Stimulated activated effector memory CD8-positive, alpha-beta T cell treated with anti-CD3 and anti-CD28 coated beads, Interleukin-12 subunit alpha, Interleukin-12 subunit beta, amount 100 ng/mL, for 72 hours (primary cell): ENCODE measurements around the gene POU2AF2.
"Not testable (repeated sequence)": the region's sequence is repeated elsewhere in the genome, so short reads cannot be mapped to it uniquely, and the experiment has no call there.

Experiments
- ATAC-seq: fragments of 150-1000 bp; cut with Tn5 transposase; 2 replicates; pipeline ENCODE4 v1.10.0; 2021
- DNase-seq, 2 donors: peaks; one replicate each; pipeline ENCODE4 v3.0.0; 2021 to 2022; ENCODE audit warnings: low spot score in 2 of 2
- H3K27ac Mint-ChIP-seq: one replicate; pipeline ENCODE4 v1.8.0; 2022; ENCODE audit warnings: mild to moderate bottlenecking, mixed read lengths
- H3K36me3 Mint-ChIP-seq: one replicate; pipeline ENCODE4 v1.8.0; 2022; ENCODE audit warnings: mild to moderate bottlenecking, mixed read lengths
- H3K4me1 Mint-ChIP-seq: one replicate; pipeline ENCODE4 v1.8.0; 2022; ENCODE audit warnings: mixed read lengths
- H3K4me3 Mint-ChIP-seq: one replicate; pipeline ENCODE4 v1.8.0; 2022; ENCODE audit warnings: mild to moderate bottlenecking, mixed read lengths
- H3K9me3 Mint-ChIP-seq: one replicate; pipeline ENCODE4 v1.8.0; 2022; ENCODE audit warnings: mixed read lengths

The POU2AF2 gene

DNA sequence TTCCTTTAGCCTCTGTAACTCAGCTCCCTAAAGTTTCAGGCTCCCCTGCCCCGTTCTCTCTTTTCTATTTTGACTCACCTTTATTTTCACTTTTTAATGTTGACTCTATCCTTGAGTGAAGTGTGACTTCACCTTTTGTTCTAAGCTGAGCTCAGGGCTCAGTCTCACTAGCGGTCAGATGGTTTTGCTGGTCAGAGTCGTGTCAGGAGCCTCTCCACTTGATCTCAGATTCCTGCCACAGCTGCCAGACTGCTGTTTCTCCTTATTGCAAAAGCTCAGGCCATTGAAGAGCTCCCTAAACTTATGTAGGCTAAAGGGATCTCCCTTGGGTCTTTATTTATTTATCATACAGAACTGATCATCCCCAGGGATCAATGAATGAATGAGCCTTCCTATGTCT lies 13.7 kb upstream of the POU2AF2 start:
- no peak for ATAC-seq
- no peak overlapping the region for H3K4me3 Mint-ChIP-seq

GRCh38 chr11:111236383-111236782 lies 9.1 kb upstream of the POU2AF2 start:
- no peaks in the 10 kb centered on the region for H3K9me3 Mint-ChIP-seq
- no peaks in the 10 kb centered on the region for H3K4me1 Mint-ChIP-seq
- no peaks in the 10 kb centered on the region for H3K36me3 Mint-ChIP-seq

More for the DNA sequence above, 13.7 kb upstream of the POU2AF2 start:
- Mint-ChIP-seq H3K36me3 (no peaks in the 10 kb centered on the region), H3K9me3 (no peaks in the 10 kb centered on the region), H3K27ac (no peak overlapping the region), H3K4me1 (peaks cover 7% of the 10 kb centered on the region)
- no peak for DNase-seq

DNA sequence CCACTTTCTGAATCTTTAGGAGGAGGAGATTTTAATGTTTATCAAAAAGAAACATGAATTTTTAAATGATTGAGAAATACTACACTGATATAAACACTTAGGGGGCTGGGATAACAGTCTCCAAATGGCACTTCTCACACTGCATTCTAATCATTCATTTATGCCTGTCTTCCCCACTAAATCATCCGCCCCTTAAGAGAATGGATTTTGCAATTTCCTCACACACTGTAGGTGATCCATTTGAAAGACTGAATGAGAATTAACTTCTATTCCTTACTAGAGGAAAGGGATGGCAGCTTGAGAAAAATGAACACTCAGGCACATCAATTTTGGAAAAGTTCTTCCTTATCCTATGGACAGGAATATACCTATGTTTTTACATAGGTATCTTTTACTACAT lies 7.6 kb upstream of the POU2AF2 start:
- no peak for DNase-seq
- H3K4me1 Mint-ChIP-seq, result no peaks in the 10 kb centered on the region
- ATAC-seq, result no peak
- H3K36me3 Mint-ChIP-seq, result no peaks in the 10 kb centered on the region
- no peak overlapping the region for H3K4me3 Mint-ChIP-seq
- H3K27ac Mint-ChIP-seq, result no peak overlapping the region
- no peaks in the 10 kb centered on the region for H3K9me3 Mint-ChIP-seq

More at GRCh38 chr11:111236383-111236782, 9.1 kb upstream of the POU2AF2 start:
- no peak overlapping the region for H3K27ac Mint-ChIP-seq
- H3K4me3 Mint-ChIP-seq, result no peak overlapping the region
- no peak for DNase-seq
- ATAC-seq, result no peak

DNA sequence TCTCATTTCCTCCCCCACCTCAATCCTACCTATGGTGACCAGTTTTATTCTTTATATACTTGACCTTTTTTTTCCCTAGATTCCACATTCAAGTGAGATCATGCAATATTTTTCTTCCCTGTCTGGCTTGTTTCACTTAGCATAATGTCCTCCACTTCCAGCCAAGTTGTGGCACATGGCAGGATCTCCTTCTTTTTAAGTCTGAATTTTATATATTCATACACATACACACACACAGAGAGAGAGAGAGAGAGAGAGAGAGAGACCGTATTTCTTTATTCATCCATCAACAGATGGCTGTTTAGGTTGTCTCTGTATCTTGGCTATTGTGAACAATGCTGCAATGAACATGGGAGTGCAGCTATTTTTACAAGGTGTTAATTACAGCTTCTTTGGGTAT lies 1.4 kb downstream of the POU2AF2 start:
- ATAC-seq (no peak), DNase-seq (no peak)
- Mint-ChIP-seq H3K36me3 (no peaks in the 10 kb centered on the region), H3K27ac (no peak overlapping the region), H3K4me3 (no peak overlapping the region), H3K9me3 (no peaks in the 10 kb centered on the region), H3K4me1 (no peaks in the 10 kb centered on the region)

- ATAC-seq (no peak), DNase-seq (no peak)
- Mint-ChIP-seq H3K4me3 (no peak overlapping the region), H3K27ac (no peak overlapping the region), H3K9me3 (no peaks in the 10 kb centered on the region), H3K4me1 (no peaks in the 10 kb centered on the region), H3K36me3 (no peaks in the 10 kb centered on the region)
These were observed 5.4 kb downstream of the POU2AF2 start for GRCh38 chr11:111250936-111251335.

GRCh38 chr11:111253131-111253530 lies 7.6 kb downstream of the POU2AF2 start:
- H3K4me3 Mint-ChIP-seq, result no peak overlapping the region
- no peaks in the 10 kb centered on the region for H3K36me3 Mint-ChIP-seq
- no peak for DNase-seq
- H3K9me3 Mint-ChIP-seq, result no peaks in the 10 kb centered on the region
- no peak for ATAC-seq
- H3K27ac Mint-ChIP-seq, result no peak overlapping the region
- no peaks in the 10 kb centered on the region for H3K4me1 Mint-ChIP-seq

- ATAC-seq, result no peak
- no peaks in the 10 kb centered on the region for H3K9me3 Mint-ChIP-seq
- no peak overlapping the region for H3K27ac Mint-ChIP-seq
- no peak for DNase-seq
- no peaks in the 10 kb centered on the region for H3K4me1 Mint-ChIP-seq
- no peaks in the 10 kb centered on the region for H3K36me3 Mint-ChIP-seq
- H3K4me3 Mint-ChIP-seq, result no peak overlapping the region
These were observed 8.1 kb downstream of the POU2AF2 start for GRCh38 chr11:111253630-111254029.

DNA sequence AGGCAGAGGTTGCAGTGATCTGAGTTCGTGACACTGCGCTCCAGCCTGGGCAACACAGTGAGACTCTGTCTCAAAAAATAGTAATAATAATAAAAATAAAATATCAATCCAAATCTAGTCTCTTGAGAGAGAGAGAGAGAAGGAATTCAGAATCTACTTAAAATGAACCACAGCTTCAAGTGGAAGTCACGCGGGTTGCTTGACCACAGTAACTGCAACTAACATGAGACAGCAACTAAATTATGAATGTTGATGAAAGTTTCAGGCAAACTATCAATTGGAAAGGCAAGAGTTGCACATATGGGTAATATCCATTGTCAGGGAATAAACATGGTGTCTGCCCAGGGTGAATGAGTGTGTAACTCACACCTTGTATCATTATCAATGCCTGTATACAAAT lies 12.5 kb downstream of the POU2AF2 start:
- H3K27ac Mint-ChIP-seq, result no peak overlapping the region
- H3K36me3 Mint-ChIP-seq, result no peaks in the 10 kb centered on the region
- no peaks in the 10 kb centered on the region for H3K9me3 Mint-ChIP-seq
- no peak overlapping the region for H3K4me3 Mint-ChIP-seq
- no peaks in the 10 kb centered on the region for H3K4me1 Mint-ChIP-seq
- DNase-seq, result no peak
- no peak for ATAC-seq

DNA sequence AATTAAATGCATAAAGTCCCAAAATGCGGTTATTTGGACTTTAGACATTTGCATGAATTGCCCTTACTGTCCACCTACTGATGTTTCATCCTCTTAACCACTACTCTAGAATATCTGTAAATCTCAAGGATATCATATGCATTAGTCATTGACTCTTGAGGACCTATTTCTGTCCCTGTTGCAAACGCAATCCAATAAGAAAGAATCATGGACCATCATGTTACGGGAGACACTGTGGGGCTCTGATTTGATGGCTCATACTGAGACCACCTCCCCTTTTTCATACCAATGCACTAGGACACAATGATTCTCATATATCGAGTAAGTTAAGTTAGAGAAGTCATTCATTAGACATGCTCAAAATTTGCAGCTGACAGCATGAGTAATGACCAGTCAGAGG lies 14.4 kb downstream of the POU2AF2 start:
- H3K27ac Mint-ChIP-seq, result no peak overlapping the region
- no peaks in the 10 kb centered on the region for H3K36me3 Mint-ChIP-seq
- no peaks in the 10 kb centered on the region for H3K4me1 Mint-ChIP-seq
- DNase-seq (no peak), ATAC-seq (no peak)
- H3K4me3 Mint-ChIP-seq, result no peak overlapping the region
- H3K9me3 Mint-ChIP-seq, result no peaks in the 10 kb centered on the region

- no peaks in the 10 kb centered on the region for H3K9me3 Mint-ChIP-seq
- no peak for DNase-seq
- no peak overlapping the region for H3K27ac Mint-ChIP-seq
- H3K4me1 Mint-ChIP-seq, result no peaks in the 10 kb centered on the region
- no peak for ATAC-seq
- no peaks in the 10 kb centered on the region for H3K36me3 Mint-ChIP-seq
- H3K4me3 Mint-ChIP-seq, result no peak overlapping the region
These were observed 15.3 kb downstream of the POU2AF2 start for GRCh38 chr11:111260811-111261210.

DNA sequence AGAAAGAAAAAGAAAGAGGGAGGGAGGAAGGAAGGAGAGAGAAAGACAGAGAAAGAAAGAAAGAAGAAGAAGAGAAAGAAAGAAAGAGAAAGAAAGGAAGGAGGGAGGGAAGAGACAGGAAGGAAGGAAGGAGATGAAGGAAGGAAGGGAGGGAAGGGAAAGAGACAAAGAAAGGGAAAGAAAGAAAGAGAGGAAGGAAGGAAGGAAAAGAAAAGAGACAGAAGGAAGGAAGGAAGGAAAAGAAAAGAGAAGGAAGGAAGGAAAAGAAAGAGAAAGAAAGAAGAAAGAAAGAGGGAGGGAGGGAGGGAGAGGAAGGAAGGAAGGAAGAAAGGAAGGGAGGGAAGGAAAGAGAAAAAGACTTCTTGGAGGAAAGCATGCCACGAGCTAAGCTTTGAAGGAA lies 19.1 kb downstream of the POU2AF2 start:
- DNase-seq (no peak), ATAC-seq (no peak)
- no peak overlapping the region for H3K4me3 Mint-ChIP-seq
- H3K36me3 Mint-ChIP-seq, result no peaks in the 10 kb centered on the region
- H3K27ac Mint-ChIP-seq, result no peak overlapping the region
- H3K4me1 Mint-ChIP-seq, result no peaks in the 10 kb centered on the region
- no peaks in the 10 kb centered on the region for H3K9me3 Mint-ChIP-seq

- Mint-ChIP-seq H3K9me3 (no peaks in the 10 kb centered on the region), H3K36me3 (no peaks in the 10 kb centered on the region), H3K27ac (no peak overlapping the region), H3K4me1 (no peaks in the 10 kb centered on the region), H3K4me3 (no peak overlapping the region)
- DNase-seq (no peak), ATAC-seq (no peak)
These were observed 19.9 kb downstream of the POU2AF2 start for GRCh38 chr11:111265421-111265820.

DNA sequence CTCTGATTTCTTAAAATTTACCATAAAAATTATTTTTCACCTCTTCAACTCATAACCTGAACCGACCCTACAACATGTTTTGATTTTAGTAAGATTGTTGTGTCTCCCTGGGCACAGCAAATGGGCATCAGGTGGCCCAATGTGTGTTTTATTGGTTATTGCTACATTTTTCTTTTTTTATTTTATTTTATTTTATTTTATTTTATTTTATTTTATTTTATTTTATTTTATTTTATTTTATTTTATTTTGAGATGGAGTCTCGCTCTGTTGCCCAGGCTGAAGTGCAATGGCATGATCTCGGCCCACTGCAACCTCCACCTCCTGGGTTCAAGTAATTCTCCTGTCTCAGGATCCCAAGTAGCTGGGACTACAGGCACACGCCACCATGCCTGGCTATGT lies 22.8 kb downstream of the POU2AF2 start:
- DNase-seq, H3K4me1 Mint-ChIP-seq, H3K4me3 Mint-ChIP-seq, H3K36me3 Mint-ChIP-seq, H3K9me3 Mint-ChIP-seq, H3K27ac Mint-ChIP-seq, ATAC-seq: not testable (repeated sequence)

GRCh38 chr11:111269146-111269868 lies 23.8 kb downstream of the POU2AF2 start:
- Mint-ChIP-seq H3K27ac (no peak overlapping the region), H3K4me1 (no peaks in the 10 kb centered on the region), H3K9me3 (no peaks in the 10 kb centered on the region), H3K36me3 (no peaks in the 10 kb centered on the region), H3K4me3 (no peak overlapping the region)
- ATAC-seq (no peak), DNase-seq (no peak)

- Mint-ChIP-seq H3K27ac (no peak overlapping the region), H3K4me1 (no peaks in the 10 kb centered on the region), H3K9me3 (no peaks in the 10 kb centered on the region), H3K4me3 (no peak overlapping the region), H3K36me3 (no peaks in the 10 kb centered on the region)
- no peak for ATAC-seq
- DNase-seq, result no peak
These were observed 26.9 kb downstream of the POU2AF2 start for GRCh38 chr11:111272420-111272819.

- H3K27ac Mint-ChIP-seq, result no peak overlapping the region
- DNase-seq (no peak), ATAC-seq (no peak)
- H3K4me3 Mint-ChIP-seq, result no peak overlapping the region
- no peaks in the 10 kb centered on the region for H3K4me1 Mint-ChIP-seq
- no peaks in the 10 kb centered on the region for H3K36me3 Mint-ChIP-seq
- no peaks in the 10 kb centered on the region for H3K9me3 Mint-ChIP-seq
These were observed 37.1 kb downstream of the POU2AF2 start for GRCh38 chr11:111282562-111283075.
